ENCODE measurements around the gene UBXN1. TPM values are rescaled to one million over a fixed set of nuclear protein-coding genes. Genes with fewer than 3 reads are reported as not detected.

Gene UBXN1
- total RNA-seq, 4 donors from 2014 or later, result 194 to 275 (median 235) TPM

DNA sequence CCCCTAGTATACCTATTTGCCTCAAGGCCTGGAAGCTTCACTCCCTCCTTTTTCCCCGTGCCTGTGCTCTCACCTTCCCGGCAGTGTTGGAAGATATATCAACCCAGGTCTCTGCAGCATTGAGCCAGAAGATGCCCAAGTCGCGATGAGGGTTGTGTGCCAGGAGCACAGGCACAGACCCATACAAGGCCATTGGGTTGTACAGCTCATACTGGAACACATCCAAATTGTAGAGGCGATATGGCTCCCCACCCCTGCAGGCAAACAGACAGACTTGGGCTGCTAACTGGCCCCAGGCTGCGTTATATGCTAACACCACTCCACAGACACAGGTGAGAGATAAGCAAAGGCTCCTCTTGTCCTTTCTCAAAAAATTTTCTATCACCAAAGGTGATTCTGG is 46.4 kb downstream of the UBXN1 start:
- TF ChIP-seq POLR2A (IDR thresholded peaks at IDR 0.05), result no peak
- TF ChIP-seq, protein P1, sequence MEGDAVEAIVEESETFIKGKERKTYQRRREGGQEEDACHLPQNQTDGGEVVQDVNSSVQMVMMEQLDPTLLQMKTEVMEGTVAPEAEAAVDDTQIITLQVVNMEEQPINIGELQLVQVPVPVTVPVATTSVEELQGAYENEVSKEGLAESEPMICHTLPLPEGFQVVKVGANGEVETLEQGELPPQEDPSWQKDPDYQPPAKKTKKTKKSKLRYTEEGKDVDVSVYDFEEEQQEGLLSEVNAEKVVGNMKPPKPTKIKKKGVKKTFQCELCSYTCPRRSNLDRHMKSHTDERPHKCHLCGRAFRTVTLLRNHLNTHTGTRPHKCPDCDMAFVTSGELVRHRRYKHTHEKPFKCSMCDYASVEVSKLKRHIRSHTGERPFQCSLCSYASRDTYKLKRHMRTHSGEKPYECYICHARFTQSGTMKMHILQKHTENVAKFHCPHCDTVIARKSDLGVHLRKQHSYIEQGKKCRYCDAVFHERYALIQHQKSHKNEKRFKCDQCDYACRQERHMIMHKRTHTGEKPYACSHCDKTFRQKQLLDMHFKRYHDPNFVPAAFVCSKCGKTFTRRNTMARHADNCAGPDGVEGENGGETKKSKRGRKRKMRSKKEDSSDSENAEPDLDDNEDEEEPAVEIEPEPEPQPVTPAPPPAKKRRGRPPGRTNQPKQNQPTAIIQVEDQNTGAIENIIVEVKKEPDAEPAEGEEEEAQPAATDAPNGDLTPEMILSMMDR (IDR thresholded peaks at IDR 0.05), result no peak
- intact Hi-C loops (cut with DNase I; ENCODE audit: low total_unique reads), result no loop called here
- 75 to 86% methylated on average over 6 of the region's 6 CpGs for WGBS, 2 donors
- no peak overlapping the region for H3K4me3 ChIP-seq (ENCODE audit: low read depth, poor library complexity, severe bottlenecking)
- no peak for DNase-seq (ENCODE audit: low spot score in 2 of 2)

DNA sequence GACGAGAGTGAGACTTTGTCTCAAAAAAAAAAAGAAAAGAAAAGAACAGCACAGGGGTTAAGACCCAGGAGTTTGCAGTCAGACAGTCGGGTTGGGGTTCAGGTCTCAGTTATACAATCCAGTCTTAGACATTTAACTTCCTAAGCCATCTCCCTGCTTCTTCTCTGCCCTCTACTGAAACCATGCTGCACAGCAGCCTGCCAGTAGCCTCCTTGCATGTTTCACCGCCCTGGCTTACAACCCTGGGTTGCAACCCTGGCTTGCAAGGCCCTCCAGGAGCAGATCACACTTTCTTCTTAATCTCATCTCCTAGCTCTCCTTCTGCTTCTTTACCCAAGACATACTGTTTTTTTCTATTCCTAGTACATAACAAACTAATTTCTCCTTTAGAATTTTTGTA is 51.2 kb downstream of the UBXN1 start:
- no peak for DNase-seq (ENCODE audit: low spot score in 2 of 2)
- no peak for TF ChIP-seq POLR2A (IDR thresholded peaks at IDR 0.05)
- TF ChIP-seq, protein P1 (IDR thresholded peaks at IDR 0.05), result no peak

More for the DNA sequence above, 51.2 kb downstream of the UBXN1 start:
- intact Hi-C loops (cut with DNase I; ENCODE audit: low total_unique reads), result no loop called here
- 85 to 89% methylated on average over 3 of the region's 3 CpGs for WGBS, 2 donors
- no peak overlapping the region for H3K4me3 ChIP-seq (ENCODE audit: low read depth, poor library complexity, severe bottlenecking)

Other genes starting within 250 kb of the UBXN1 start
- 1,000 to 10,000 TPM; 1,345 to 1,611 (median 1,532) TPM for gene AHNAK, start 132.3 kb downstream of the UBXN1 start, total RNA-seq
- gene EEF1G, start 105.2 kb downstream of the UBXN1 start, total RNA-seq, result 1,000 to 10,000 TPM; 2,343 to 3,224 (median 2,571) TPM
- gene TUT1, start 87.5 kb downstream of the UBXN1 start, total RNA-seq, result 10 to 100 TPM; 11.0 to 29.8 (median 15.8) TPM
- gene MTA2, start 77.2 kb downstream of the UBXN1 start, total RNA-seq, result 100 to 1,000 TPM in 2 of 4 donors, 10 to 100 TPM in 2; 91.3 to 139 (median 98.3) TPM
- gene EML3, start 66.3 kb downstream of the UBXN1 start, total RNA-seq, result 10 to 100 TPM; 39.5 to 61.0 (median 42.9) TPM
- gene ROM1, start 65.8 kb downstream of the UBXN1 start, total RNA-seq, result 1 to 10 TPM; 4.0 to 7.6 (median 6.5) TPM
- gene B3GAT3, start 57.1 kb downstream of the UBXN1 start, total RNA-seq, result 10 to 100 TPM; 29.7 to 51.8 (median 35.2) TPM
- gene GANAB, start 32.5 kb downstream of the UBXN1 start, total RNA-seq, result 100 to 1,000 TPM in 1 of 4 donors, 10 to 100 TPM in 3; 72.0 to 118 (median 91.4) TPM
- gene INTS5, start 25.8 kb downstream of the UBXN1 start, total RNA-seq, result 10 to 100 TPM; 28.5 to 32.7 (median 30.2) TPM
- gene C11orf98, start 13.9 kb downstream of the UBXN1 start, total RNA-seq, result 10 to 100 TPM; 21.3 to 58.4 (median 31.4) TPM
- 10 to 100 TPM in 1 of 4 donors, 1 to 10 TPM in 3; 2.9 to 14.8 (median 7.7) TPM for gene CSKMT, start 13.8 kb downstream of the UBXN1 start, total RNA-seq
- 10 to 100 TPM in 2 of 4 donors, 1 to 10 TPM in 2; 7.5 to 12.0 (median 10.3) TPM for gene UQCC3, start 7.4 kb downstream of the UBXN1 start, total RNA-seq
- gene LBHD1, start 6.8 kb downstream of the UBXN1 start, total RNA-seq, result 1 to 10 TPM; 2.5 to 4.6 (median 3.1) TPM
- gene LRRN4CL, start 10.5 kb upstream of the UBXN1 start, total RNA-seq, result 10 to 100 TPM in 2 of 4 donors, 1 to 10 TPM in 2; 7.3 to 11.6 (median 9.9) TPM
- 10 to 100 TPM; 25.4 to 68.2 (median 45.1) TPM for gene BSCL2, start 28.4 kb upstream of the UBXN1 start, total RNA-seq
- not detected for gene GNG3, start 28.6 kb upstream of the UBXN1 start, total RNA-seq
- 10 to 100 TPM; 19.9 to 30.8 (median 24.3) TPM for gene HNRNPUL2, start 48.4 kb upstream of the UBXN1 start, total RNA-seq
- 10 to 100 TPM; 23.7 to 44.7 (median 33.9) TPM for gene TTC9C, start 49.4 kb upstream of the UBXN1 start, total RNA-seq
- 10 to 100 TPM; 13.4 to 35.4 (median 19.0) TPM for gene ZBTB3, start 75.1 kb upstream of the UBXN1 start, total RNA-seq
- gene POLR2G, start 82.5 kb upstream of the UBXN1 start, total RNA-seq, result 10 to 100 TPM; 51.5 to 71.0 (median 57.2) TPM
- gene TAF6L, start 92.3 kb upstream of the UBXN1 start, total RNA-seq, result 10 to 100 TPM; 21.0 to 79.2 (median 38.2) TPM
- gene TMEM179B, start 108.3 kb upstream of the UBXN1 start, total RNA-seq, result 10 to 100 TPM; 62.9 to 82.6 (median 81.0) TPM
- 10 to 100 TPM; 12.9 to 41.4 (median 21.0) TPM for gene TMEM223, start 112.9 kb upstream of the UBXN1 start, total RNA-seq
- 100 to 1,000 TPM in 1 of 4 donors, 10 to 100 TPM in 3; 56.6 to 114 (median 79.6) TPM for gene NXF1, start 126.4 kb upstream of the UBXN1 start, total RNA-seq
- gene STX5, start 153.0 kb upstream of the UBXN1 start, total RNA-seq, result 10 to 100 TPM; 30.0 to 47.4 (median 38.4) TPM
- not detected for gene TEX54, start 153.8 kb upstream of the UBXN1 start, total RNA-seq
- 10 to 100 TPM; 49.7 to 93.8 (median 64.3) TPM for gene WDR74, start 160.5 kb upstream of the UBXN1 start, total RNA-seq
- gene SLC3A2, start 201.8 kb upstream of the UBXN1 start, total RNA-seq, result 100 to 1,000 TPM; 175 to 190 (median 187) TPM
- 1 to 10 TPM; 1.5 to 7.6 (median 4.5) TPM for gene CHRM1, start 242.3 kb upstream of the UBXN1 start, total RNA-seq